ENCODE data around the gene PRDM4.
"Not testable (repeated sequence)": the region's sequence is repeated elsewhere in the genome, so short reads cannot be mapped to it uniquely, and the experiment has no call there.

The PRDM4 gene

GRCh38 chr12:107715780-107716179 is 45.2 kb downstream of the PRDM4 start:
- no peak overlapping the region for H3K4me3 ChIP-seq (ENCODE audit: low read depth in 1 of 2, low read length in 1 of 2)
- H3K9me3 ChIP-seq, result no peaks in the 10 kb centered on the region
- H3K36me3 ChIP-seq, result peaks cover 50% of the 10 kb centered on the region
- H3K27ac ChIP-seq, result no peak overlapping the region
- no peak for TF ChIP-seq CTCF (IDR thresholded peaks at IDR 0.05)
- no peaks in the 10 kb centered on the region for H3K4me1 ChIP-seq (ENCODE audit: control insufficient read depth in 1 of 2, insufficient read depth in 1 of 2, low read depth in 1 of 2, low read length in 1 of 2)
- H3K27me3 ChIP-seq, result no peaks in the 10 kb centered on the region

GRCh38 chr12:107705522-107705921 is 55.4 kb downstream of the PRDM4 start:
- not testable (repeated sequence) for H3K4me3 ChIP-seq (ENCODE audit: low read depth in 1 of 2, low read length in 1 of 2); H3K9me3 ChIP-seq; H3K27ac ChIP-seq; H3K27me3 ChIP-seq; H3K4me1 ChIP-seq (ENCODE audit: control insufficient read depth in 1 of 2, insufficient read depth in 1 of 2, low read depth in 1 of 2, low read length in 1 of 2)
- H3K36me3 ChIP-seq, result peaks cover 58% of the 10 kb centered on the region

GRCh38 chr12:107704041-107704440 is 56.9 kb downstream of the PRDM4 start:
- Histone ChIP-seq H3K9me3 (no peaks in the 10 kb centered on the region), H3K4me3 (ENCODE audit: low read depth in 1 of 2, low read length in 1 of 2) (no peak overlapping the region), H3K27ac (no peak overlapping the region), H3K36me3 (peaks cover 61% of the 10 kb centered on the region), H3K27me3 (no peaks in the 10 kb centered on the region), H3K4me1 (ENCODE audit: control insufficient read depth in 1 of 2, insufficient read depth in 1 of 2, low read depth in 1 of 2, low read length in 1 of 2) (no peaks in the 10 kb centered on the region)
- TF ChIP-seq CTCF (IDR thresholded peaks at IDR 0.05), result no peak

- no peak for TF ChIP-seq CTCF (IDR thresholded peaks at IDR 0.05)
- no peak overlapping the region for H3K4me3 ChIP-seq (ENCODE audit: low read depth in 1 of 2, low read length in 1 of 2)
- peaks cover 72% of the 10 kb centered on the region for H3K36me3 ChIP-seq
- H3K9me3 ChIP-seq, result no peaks in the 10 kb centered on the region
- H3K27ac ChIP-seq, result no peak overlapping the region
- H3K27me3 ChIP-seq, result no peaks in the 10 kb centered on the region
- no peaks in the 10 kb centered on the region for H3K4me1 ChIP-seq (ENCODE audit: control insufficient read depth in 1 of 2, insufficient read depth in 1 of 2, low read depth in 1 of 2, low read length in 1 of 2)
Measured at GRCh38 chr12:107702106-107702505, 58.8 kb downstream of the PRDM4 start.

GRCh38 chr12:107695772-107696171 is 65.2 kb downstream of the PRDM4 start:
- H3K36me3 ChIP-seq, result peaks cover 80% of the 10 kb centered on the region
- H3K27ac ChIP-seq; H3K9me3 ChIP-seq; H3K4me1 ChIP-seq (ENCODE audit: control insufficient read depth in 1 of 2, insufficient read depth in 1 of 2, low read depth in 1 of 2, low read length in 1 of 2); H3K4me3 ChIP-seq (ENCODE audit: low read depth in 1 of 2, low read length in 1 of 2); H3K27me3 ChIP-seq: not testable (repeated sequence)

GRCh38 chr12:107685360-107686248 is 75.3 kb downstream of the PRDM4 start, which contains the start of gene PWP1:
Gene PWP1 (plus strand): TSS chr12:107685799. CDS start chr12:107685900, 101 bp downstream.
- Histone ChIP-seq H3K4me3 (ENCODE audit: low read depth in 1 of 2, low read length in 1 of 2) (peak within 1 kb of the TSS; percentile 69 to 82), H3K9me3 (no peaks in the 10 kb centered on the region), H3K27ac (peak within 1 kb of the TSS; percentile 71), H3K36me3 (peaks cover 24% of the 10 kb centered on the region), H3K27me3 (no peaks in the 10 kb centered on the region), H3K4me1 (ENCODE audit: control insufficient read depth in 1 of 2, insufficient read depth in 1 of 2, low read depth in 1 of 2, low read length in 1 of 2) (peaks cover 16 to 17% of the 10 kb centered on the region in 2 experiments)
- no peak for TF ChIP-seq CTCF (IDR thresholded peaks at IDR 0.05)

All from neutrophil (primary cell).